ENCODE measurements around the gene AGMAT. TPM values are rescaled to one million over a fixed set of nuclear protein-coding genes. Genes with fewer than 3 reads are reported as not detected.
A peak's percentile ranks its signal among the peaks of the same experiment; 100 is the strongest.

AGMAT gene
- total RNA-seq: 58.0 TPM

DNA sequence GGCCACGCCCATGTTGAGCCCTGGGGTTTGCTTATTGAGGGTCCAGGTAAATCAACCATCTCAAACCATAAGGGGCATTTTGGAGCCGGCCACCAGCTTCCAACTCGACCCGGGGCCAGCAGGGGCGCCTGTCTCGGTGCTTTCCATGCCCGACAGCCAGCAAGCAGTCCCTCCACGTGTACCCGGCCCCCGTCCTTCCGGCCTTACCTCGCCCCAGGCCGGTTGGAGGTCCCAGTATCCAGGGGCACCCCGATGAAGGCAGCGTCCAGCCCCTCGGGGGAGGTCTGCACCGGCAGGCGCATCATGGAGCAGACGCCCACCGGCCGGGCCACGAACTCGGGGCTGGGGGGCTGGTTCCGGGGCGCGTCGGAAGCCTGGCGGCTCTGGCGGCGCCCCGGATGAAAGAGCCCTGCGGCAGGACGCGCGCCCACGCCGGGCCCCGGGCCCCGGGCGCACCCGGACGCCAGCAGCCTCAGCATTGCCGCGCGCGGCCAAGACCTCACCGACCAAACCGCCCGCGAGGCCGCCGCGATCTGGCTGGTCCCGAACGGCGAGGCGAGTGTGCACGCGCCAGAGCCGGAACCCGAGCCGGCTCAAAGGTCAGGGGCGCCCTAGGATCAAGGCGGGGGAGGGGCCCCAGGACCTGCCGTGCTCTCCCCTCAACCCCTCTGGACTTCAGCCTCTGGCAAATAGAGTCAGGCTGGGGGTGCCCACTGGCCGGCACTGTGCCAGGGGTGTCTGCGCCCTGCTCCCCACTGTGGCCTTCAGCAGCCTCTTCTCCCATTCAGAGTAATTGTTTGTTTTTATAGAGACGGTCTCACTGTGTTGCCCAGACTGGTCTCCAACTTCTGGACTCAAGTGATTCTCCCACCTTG is at the start of gene AGMAT:
TSS of gene AGMAT (minus strand) at position 563 of the 875 bp plus-strand sequence. CDS start at position 479, 84 bp downstream.
- DNase-seq (ENCODE audit: low spot score): peak; percentile 89
- peak; percentile 90 for ATAC-seq

DNA sequence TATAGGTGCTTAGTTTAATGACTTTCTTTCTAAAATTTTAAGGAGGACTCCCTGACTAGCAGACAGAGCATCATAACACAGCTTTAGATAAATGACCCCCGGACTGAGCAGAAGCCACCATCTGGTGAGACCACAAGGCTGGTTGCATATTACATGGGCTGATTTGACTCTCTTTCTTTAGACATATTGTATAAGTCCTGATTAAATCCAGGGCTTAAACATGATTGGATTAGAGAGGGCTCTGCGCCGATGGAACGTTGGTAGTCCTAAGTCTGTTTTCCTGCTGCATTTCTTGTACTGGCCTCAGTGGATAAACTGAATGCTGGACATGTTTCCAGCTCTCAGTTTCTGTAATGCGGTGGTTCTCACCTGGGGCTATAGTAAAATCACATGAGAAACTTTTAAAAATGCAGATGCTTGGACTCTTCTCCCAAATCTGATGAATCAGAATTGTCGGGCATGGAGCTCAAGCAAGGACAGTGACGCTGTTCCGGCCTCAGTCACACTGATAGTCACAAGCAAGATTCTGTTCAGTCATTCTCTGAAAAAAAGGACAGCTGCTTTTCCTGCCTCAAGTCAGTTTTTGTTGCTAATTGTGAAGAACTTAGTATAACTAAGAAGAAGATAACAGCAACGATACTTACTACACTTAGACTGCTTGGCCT is 49.0 kb upstream of the AGMAT start:
- DNase-seq (ENCODE audit: low spot score) (no peak), ATAC-seq (no peak)

- ATAC-seq (no peak), DNase-seq (ENCODE audit: low spot score) (no peak)
Measured at GRCh38 chr1:15628003-15628402, 43.2 kb upstream of the AGMAT start.

- ATAC-seq: no peak
Measured at GRCh38 chr1:15627343-15627988, 42.6 kb upstream of the AGMAT start.

GRCh38 chr1:15626269-15626950 is 41.6 kb upstream of the AGMAT start:
- DNase-seq (ENCODE audit: low spot score) (no peak), ATAC-seq (no peak)

More at GRCh38 chr1:15627343-15627988, 42.6 kb upstream of the AGMAT start:
- DNase-seq (ENCODE audit: low spot score): no peak

DNA sequence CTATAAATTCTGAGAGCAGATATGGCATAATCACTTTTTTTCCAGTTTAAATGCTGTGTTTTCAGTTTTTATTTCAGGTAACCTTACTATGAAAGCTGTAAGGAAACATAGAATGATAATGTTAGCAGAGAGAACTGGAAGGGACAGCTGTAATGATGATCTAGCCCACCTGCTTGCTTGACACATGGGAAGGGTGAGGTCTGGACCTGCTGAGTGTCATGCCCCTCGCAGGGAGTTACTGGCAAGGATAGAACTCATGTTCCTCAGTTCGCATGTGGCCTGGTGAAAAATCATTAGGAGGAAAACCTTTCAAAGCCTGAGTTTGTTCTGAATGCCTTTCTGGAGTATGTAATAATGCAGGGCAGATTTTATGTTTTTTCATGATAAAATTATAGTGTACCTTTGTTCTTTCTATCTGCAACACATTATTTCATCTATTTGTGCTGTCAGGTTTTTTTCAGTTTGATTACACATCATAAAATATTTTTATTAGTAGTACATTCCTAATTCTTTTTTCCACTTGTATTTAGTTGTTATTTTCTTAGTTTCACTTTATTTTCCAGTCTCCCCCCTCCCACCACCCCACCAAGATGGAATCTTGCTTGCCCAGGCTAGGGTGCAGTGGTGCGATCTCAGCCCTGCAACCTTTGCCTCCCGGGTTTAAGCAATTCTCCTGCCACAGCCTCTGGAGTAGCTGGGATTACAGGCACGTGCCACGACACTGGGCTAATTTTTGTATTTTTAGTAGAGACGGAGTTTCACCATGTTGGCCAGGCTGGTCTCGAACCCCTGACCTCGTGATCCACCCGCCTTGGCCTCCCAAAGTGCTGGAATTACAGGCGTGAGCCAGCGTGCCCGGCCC is 40.4 kb upstream of the AGMAT start:
- ATAC-seq (peak; percentile 66), DNase-seq (ENCODE audit: low spot score) (no peak)

GRCh38 chr1:15624133-15624714 is 39.4 kb upstream of the AGMAT start:
- ATAC-seq: no peak

GRCh38 chr1:15623435-15623834 is 38.6 kb upstream of the AGMAT start:
- ATAC-seq (no peak), DNase-seq (ENCODE audit: low spot score) (no peak)

More at GRCh38 chr1:15624133-15624714, 39.4 kb upstream of the AGMAT start:
- no peak for DNase-seq (ENCODE audit: low spot score)

DNA sequence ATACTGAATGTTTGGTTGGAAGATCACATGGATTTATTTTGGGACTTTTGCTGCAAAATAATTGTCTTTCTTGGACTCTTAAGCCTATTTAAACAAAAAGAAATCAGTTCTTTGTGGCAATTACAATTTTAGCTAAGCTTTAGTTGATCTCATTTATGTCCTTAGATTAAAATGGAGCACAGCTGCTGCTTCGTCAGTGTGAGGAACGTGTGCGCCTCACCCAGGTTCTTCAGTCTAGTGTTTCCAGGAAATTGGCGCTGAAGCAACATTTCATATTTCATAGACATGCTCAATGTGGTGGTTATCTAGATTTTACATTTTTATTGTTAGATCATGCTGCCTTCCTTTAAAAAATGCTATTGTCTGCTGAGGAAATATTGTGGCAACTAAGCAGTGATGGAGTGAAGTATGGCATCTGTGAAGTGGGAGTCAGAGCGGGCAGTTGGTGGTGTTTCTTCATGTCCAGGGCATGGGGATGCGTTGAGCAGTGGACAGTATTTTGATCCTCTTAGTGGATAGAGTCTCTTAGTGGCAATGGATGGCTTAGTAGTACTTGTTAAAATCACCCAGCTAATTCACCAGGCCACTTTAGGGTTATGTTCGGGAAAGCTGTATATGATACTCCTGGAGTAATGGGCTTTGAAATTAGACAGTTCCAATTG is 38.0 kb upstream of the AGMAT start:
- DNase-seq (ENCODE audit: low spot score) (no peak), ATAC-seq (no peak)

- ATAC-seq (no peak), DNase-seq (ENCODE audit: low spot score) (no peak)
Measured at GRCh38 chr1:15621975-15622374, 37.1 kb upstream of the AGMAT start.

DNA sequence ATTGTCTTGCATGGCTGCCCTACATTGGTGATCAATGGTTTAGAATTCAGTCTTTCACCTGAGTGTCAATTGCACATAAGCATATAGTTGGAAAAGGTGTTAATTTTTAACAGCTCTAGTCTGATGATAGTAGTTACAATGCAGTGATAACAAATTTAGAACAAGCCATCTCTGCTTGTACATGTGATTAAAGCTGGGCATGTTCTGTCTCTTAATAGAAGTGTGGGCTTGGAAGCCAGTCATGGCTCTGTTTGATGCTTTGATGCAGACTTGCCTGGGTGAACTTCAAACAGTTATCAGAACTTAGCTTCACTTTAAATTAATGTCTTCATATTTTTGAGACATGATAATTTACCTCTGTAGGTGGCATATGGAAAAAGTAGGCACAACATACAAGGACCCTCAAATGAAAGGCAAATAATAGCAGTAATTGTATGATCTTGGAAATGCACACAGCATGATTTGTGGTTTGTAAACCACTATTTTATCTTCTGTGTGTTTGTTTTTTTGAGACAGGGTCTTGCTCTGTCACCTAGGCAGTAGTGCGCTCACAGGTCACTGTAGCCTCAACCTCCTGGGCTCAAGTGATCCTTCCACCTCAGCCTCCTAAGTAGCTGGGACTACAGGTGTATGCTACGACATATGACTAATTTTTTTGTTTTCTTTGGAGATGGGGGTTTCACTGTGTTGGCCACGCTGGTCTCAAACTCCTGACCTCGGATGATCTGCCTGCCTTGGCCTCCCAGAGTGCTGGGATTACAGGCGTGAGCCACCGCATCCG is 36.2 kb upstream of the AGMAT start:
- ATAC-seq (no peak), DNase-seq (ENCODE audit: low spot score) (no peak)

DNA sequence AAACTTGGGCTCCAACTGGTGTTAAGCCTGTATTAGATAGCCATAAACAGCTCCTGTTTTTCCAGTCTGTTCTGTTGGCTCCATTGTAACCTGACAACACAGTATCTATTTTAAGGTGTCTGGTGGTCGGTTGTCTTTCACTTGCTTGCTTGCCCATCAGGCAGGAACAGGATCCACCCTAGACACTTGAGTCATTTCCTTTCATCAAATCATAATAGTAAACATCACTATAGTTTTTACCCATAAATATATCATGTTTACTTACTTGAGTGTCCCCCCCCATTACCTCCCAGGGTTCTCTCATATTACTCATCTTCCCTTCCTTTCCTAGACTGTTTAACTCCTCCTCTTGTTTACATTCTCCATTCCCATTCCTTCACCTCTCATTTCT is 35.3 kb upstream of the AGMAT start:
- ATAC-seq (no peak), DNase-seq (ENCODE audit: low spot score) (no peak)

DNA sequence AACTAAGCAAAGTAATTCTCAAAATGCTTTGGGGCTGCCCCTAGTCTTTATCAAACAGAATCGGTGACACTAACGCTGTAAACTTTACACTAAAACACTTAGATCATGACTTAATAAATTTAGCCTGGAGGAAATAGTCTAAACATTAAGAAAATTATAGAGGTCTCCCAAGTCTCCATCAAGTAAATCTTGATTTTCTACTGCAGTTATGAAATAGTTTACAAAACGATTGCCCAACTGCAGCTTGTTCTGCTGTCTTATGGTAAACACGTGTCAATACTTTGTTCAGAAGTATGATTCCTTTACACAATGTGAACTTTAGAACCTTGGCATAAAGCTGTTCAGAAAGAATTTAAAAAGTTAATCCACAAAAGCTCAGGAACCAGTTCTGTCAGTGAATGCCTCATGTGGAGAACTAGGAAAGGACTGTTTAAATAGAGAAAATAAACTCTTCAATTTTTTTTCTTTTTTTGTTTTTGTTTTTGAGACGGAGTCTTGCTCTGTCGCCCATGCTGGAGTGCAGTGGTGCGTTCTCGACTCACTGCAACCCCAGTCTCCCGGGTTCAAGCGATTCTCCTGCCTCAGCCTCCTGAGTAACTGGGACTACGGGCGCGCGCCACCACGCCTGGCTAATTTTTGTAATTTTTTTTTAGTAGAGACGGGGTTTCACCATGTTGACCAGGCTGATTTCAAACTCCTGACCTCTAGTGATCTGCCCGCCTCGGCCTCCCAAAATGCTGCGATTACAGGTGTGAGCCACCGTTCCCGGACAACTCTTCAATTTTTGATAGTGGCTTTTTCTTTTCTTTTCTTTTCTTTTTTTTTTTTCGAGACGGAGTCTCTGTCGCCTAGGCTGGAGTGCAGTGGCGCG is 34.0 kb upstream of the AGMAT start:
- DNase-seq (ENCODE audit: low spot score): no peak
- peak; percentile 33 for ATAC-seq

GRCh38 chr1:15618077-15618654 is 33.3 kb upstream of the AGMAT start:
- DNase-seq (ENCODE audit: low spot score): no peak
- ATAC-seq: peak; percentile 39

DNA sequence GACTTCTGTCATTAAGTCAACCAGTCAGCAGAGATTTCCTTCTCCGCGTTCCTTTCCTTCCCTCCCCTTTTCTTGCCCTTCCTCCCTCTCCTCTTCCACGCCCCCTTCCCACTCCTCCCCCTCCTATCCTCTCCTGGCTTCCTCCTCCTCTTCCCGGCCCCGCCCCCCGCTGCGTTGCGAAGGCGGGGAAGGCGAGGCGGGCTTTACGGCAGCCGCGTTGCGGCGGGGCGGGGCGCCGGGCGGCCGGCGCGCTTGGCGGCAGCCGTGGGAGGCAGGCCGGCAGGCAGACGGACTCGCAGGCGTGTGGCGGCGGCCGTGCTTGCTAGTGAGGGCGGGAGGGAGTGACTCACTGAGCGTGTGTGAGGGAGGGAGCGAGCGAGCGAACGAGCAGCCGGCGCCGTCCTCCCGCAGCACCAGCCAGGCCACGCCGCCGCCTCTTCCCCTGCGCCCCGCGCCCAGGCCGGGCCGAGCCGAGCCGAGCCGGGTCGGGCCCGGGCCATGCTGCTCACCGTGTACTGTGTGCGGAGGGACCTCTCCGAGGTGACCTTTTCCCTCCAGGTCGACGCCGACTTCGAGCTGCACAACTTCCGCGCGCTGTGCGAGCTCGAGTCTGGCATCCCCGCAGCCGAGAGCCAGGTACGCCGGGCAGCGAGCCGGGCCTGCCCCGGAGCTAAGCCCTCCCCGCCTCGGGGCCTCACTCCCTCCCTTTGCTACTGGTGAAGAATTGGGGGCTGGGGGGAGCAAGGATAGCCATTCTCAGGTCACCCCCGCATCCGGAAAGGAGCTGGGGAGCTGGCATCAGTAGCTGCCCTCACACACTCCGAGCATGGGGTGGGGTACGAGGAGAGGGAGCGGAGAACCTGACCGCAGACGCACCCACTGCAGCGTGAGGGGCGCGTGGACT is 32.6 kb upstream of the AGMAT start, which contains the start of gene DDI2:
TSS of gene DDI2 (plus strand) at position 286 of the 904 bp plus-strand sequence. CDS start at position 499, 213 bp downstream.
- DNase-seq (ENCODE audit: low spot score): peak; percentile 96
- peak; percentile 90 for ATAC-seq
